ENCODE results near the gene ZNF33A. TPM values are rescaled to one million over a fixed set of nuclear protein-coding genes. Genes with fewer than 3 reads are reported as not detected.

Gene ZNF33A
- total RNA-seq (2014; rRNA removed) (18.0 and 21.1 TPM in 2 replicates), Bru-seq, nascent RNA (percentile 94 among the genes with signal in this experiment), BruChase-seq, experiment 1, labeled RNA remaining after a 6-hour chase (percentile 87 among the genes with signal in this experiment), BruChase-seq, experiment 2, labeled RNA remaining after a 2-hour chase (percentile 95 among the genes with signal in this experiment)
- long read RNA-seq, full-length matches to known transcripts = 41 of 94 reads
- long read RNA-seq, partial matches to known transcripts = 27 of 94 reads
- long read RNA-seq, other reads (novel, unspliced or antisense) = 26 of 94 reads

DNA sequence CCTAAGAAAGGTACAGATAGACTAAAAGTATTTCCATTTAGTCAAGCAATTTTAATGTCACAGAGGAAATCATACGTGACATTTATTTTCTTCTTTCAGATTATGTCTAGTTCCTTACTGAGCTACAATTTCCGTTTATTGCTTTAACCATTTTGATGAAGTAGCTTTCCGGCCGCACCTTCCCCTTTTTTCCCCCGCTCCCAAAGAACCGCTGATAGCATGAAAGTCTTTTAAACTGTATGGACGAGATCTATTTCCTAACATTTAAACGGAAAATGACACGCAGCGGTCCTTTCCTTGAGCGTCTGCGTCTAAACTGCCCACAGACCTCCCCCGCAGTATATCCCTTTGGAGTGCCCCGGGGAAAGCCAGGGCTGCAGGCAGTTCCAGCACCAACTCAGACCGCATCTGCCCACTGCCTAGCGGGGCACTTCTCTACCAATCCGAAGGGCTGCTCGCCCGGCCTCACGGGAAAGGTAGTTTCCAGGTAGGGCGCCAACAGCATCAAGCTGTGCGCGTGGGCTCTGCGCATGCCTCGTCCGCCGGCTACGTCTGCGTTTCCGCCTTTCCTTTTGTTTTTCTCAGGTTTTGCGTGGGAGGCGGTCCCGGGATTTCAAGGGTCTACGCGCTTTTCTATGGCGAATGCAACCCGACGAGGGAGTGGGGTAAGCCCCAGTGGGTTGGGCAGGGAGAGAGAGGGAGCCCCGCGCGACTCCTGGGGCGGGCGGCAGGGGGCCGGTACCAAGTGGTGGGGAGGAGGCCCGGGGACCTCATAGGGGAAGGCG is at the start of gene ZNF33A:
Gene ZNF33A, plus strand, starts transcription at position 557 of the 785 bp plus-strand sequence. CDS start 1,667 bp downstream, outside the sequence.
- CTCF ChIA-PET = interaction anchor here (0.7 to 1.0 kb wide), 2 partner anchors 33 to 355 kb away, joined by 3 read pairs; no protein-coding TSS in a partner anchor
- TSS peak; percentile 78 for BruUV-seq (replicated peaks)
- H3K36me3 ChIP-seq (ENCODE audit: low read depth, low read length) = peaks cover 16% of the 10 kb centered on the region

GRCh38 chr10:37965006-37965405 is 45.5 kb upstream of the ZNF33A start:
- no peak for DNase-seq
- Histone ChIP-seq H3K9me3 (ENCODE audit: low read length) (peaks cover 8% of the 10 kb centered on the region), H3K79me2 (ENCODE audit: low read length) (no peaks in the 10 kb centered on the region), H3F3A (ENCODE audit: low read length, unreplicated experiment) (no peaks in the 10 kb centered on the region), H3K4me3 (ENCODE audit: low read length) (no peak overlapping the region), H3K4me1 (ENCODE audit: insufficient read depth, low read length) (no peaks in the 10 kb centered on the region), H3K9ac (ENCODE audit: low read length) (no peak overlapping the region), H3K27me3 (ENCODE audit: low read length) (no peaks in the 10 kb centered on the region), H3K9me2 (replicated peaks; ENCODE audit: low read length) (no peaks in the 10 kb centered on the region), H3K27ac (ENCODE audit: low read length) (no peak overlapping the region), H2AFZ (ENCODE audit: low read length) (no peak overlapping the region), H4K20me1 (ENCODE audit: low read length) (no peaks in the 10 kb centered on the region), H3K36me3 (ENCODE audit: low read depth, low read length) (peaks cover 34% of the 10 kb centered on the region), H3K4me2 (ENCODE audit: low read length) (no peak overlapping the region)
- intact Hi-C loops (cut with micrococcal nuclease) = no loop called here
- CTCF ChIA-PET = no interaction called here
- TF ChIP-seq, protein P1, sequence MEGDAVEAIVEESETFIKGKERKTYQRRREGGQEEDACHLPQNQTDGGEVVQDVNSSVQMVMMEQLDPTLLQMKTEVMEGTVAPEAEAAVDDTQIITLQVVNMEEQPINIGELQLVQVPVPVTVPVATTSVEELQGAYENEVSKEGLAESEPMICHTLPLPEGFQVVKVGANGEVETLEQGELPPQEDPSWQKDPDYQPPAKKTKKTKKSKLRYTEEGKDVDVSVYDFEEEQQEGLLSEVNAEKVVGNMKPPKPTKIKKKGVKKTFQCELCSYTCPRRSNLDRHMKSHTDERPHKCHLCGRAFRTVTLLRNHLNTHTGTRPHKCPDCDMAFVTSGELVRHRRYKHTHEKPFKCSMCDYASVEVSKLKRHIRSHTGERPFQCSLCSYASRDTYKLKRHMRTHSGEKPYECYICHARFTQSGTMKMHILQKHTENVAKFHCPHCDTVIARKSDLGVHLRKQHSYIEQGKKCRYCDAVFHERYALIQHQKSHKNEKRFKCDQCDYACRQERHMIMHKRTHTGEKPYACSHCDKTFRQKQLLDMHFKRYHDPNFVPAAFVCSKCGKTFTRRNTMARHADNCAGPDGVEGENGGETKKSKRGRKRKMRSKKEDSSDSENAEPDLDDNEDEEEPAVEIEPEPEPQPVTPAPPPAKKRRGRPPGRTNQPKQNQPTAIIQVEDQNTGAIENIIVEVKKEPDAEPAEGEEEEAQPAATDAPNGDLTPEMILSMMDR (conservative IDR thresholded peaks at IDR 0.05; ENCODE audit: low read depth, low read length) = no peak
- no peak for TF ChIP-seq EZH2phosphoT487 (IDR thresholded peaks at IDR 0.05; ENCODE audit: borderline replicate concordance, low read length)
- TF ChIP-seq EZH2 (IDR thresholded peaks at IDR 0.05; ENCODE audit: low read length, unreplicated experiment) = no peak
- POLR2A ChIA-PET (ENCODE audit: unreplicated experiment) = no interaction called here
- no peak for ATAC-seq
- no TSS peak for BruUV-seq (replicated peaks)

More for the DNA sequence above, at the start of gene ZNF33A:
- Histone ChIP-seq H3K4me1 (ENCODE audit: insufficient read depth, low read length) (peaks cover 18% of the 10 kb centered on the region), H3K9me3 (ENCODE audit: low read length) (no peaks in the 10 kb centered on the region), H3K4me2 (ENCODE audit: low read length) (peak within 1 kb of the TSS; percentile 87), H3K27me3 (ENCODE audit: low read length) (no peaks in the 10 kb centered on the region), H3K27ac (ENCODE audit: low read length) (peak within 1 kb of the TSS; percentile 89), H3K9me2 (replicated peaks; ENCODE audit: low read length) (no peaks in the 10 kb centered on the region), H3K9ac (ENCODE audit: low read length) (peak within 1 kb of the TSS; percentile 89), H3F3A (ENCODE audit: low read length, unreplicated experiment) (no peaks in the 10 kb centered on the region), H4K20me1 (ENCODE audit: low read length) (no peaks in the 10 kb centered on the region), H3K4me3 (ENCODE audit: low read length) (peak within 1 kb of the TSS; percentile 71), H3K79me2 (ENCODE audit: low read length) (peaks cover 28% of the 10 kb centered on the region), H2AFZ (ENCODE audit: low read length) (peak within 1 kb of the TSS; percentile 88)
- TF ChIP-seq EZH2phosphoT487 (IDR thresholded peaks at IDR 0.05; ENCODE audit: borderline replicate concordance, low read length) (no peak), EZH2 (IDR thresholded peaks at IDR 0.05; ENCODE audit: low read length, unreplicated experiment) (no peak)
- TF ChIP-seq, protein P1 (conservative IDR thresholded peaks at IDR 0.05; ENCODE audit: low read depth, low read length) = no peak; the same call in 1 of the 2 replicates
- POLR2A ChIA-PET (ENCODE audit: unreplicated experiment) = interaction anchor here (0.6 to 0.9 kb wide), 2 partner anchors 33 to 344 kb away, joined by 4 read pairs; no protein-coding TSS in a partner anchor
- DNase-seq = peak; percentile 98
- intact Hi-C loops (cut with micrococcal nuclease) = loop anchor here (1.0 kb wide), 4 partner anchors 22 to 152 kb away; partner anchors contain the start of genes ZNF25 and ZNF37A
- ATAC-seq = peak; percentile 93
